Lung (tissue), 12 donors: ENCODE results near the gene RXRB. TPM values are rescaled to one million over a fixed set of nuclear protein-coding genes. Genes with fewer than 3 reads are reported as not detected.

Experiments used
- ATAC-seq: fragments of 200-7000 bp; cut with Tn5 transposase; one replicate; pipeline ENCODE4 v1.9.1; 2020; ENCODE audit warnings: moderate number of reproducible peaks; ENCODE audit not compliant: insufficient read depth, low FRiP score
- DNase-seq, 3 donors: peaks; one replicate each; pipeline ENCODE4 v3.0.0-alpha.2; 2013 to 2017
- H3K27ac ChIP-seq, 2 donors: one replicate each; pipeline ENCODE4 v1.5.1; 2013; ENCODE audit warnings: mild to moderate bottlenecking in 2 of 2, moderate library complexity in 2 of 2, control low read depth in 1 of 2, inconsistent platforms in 1 of 2, low read depth in 1 of 2, low read length in 1 of 2
- H3K27me3 ChIP-seq, 3 donors: one replicate each; pipeline ENCODE4 v1.5.1; 2013; ENCODE audit warnings: low read length in 2 of 3; ENCODE audit not compliant: control insufficient read depth in 3 of 3, insufficient read depth in 3 of 3
- H3K36me3 ChIP-seq, 4 donors: one replicate each; pipeline ENCODE4 v1.5.1; 2013; ENCODE audit warnings: low read length in 4 of 4, mild to moderate bottlenecking in 1 of 4, moderate library complexity in 1 of 4; ENCODE audit not compliant: control insufficient read depth in 4 of 4, insufficient read depth in 4 of 4
- H3K4me1 ChIP-seq, 5 donors: one replicate each; pipeline ENCODE4 v1.5.1; 2013; ENCODE audit warnings: low read length in 5 of 5, mild to moderate bottlenecking in 2 of 5, moderate library complexity in 1 of 5; ENCODE audit not compliant: control insufficient read depth in 5 of 5, insufficient read depth in 5 of 5
- H3K4me3 ChIP-seq: one replicate; pipeline ENCODE4 v1.5.1; 2013; ENCODE audit warnings: mild to moderate bottlenecking, control low read depth, moderate library complexity
- H3K9ac ChIP-seq, 2 donors: one replicate each; pipeline ENCODE4 v1.5.1; 2013; ENCODE audit warnings: low read length in 2 of 2, control low read depth in 1 of 2; ENCODE audit not compliant: insufficient read depth in 1 of 2
- H3K9me3 ChIP-seq, 4 donors: one replicate each; pipeline ENCODE4 v1.5.1; 2013; ENCODE audit warnings: low read length in 3 of 4, mild to moderate bottlenecking in 1 of 4, moderate library complexity in 1 of 4; ENCODE audit not compliant: control insufficient read depth in 4 of 4, insufficient read depth in 3 of 4
- WGBS, 2 donors: extraction: QIAGEN DNeasy Blood & Tissue Kit; methylation state at CpG; one replicate each; pipeline ENCODE4 v1.1.7; 2013; 5-methylcytosine and 5-hydroxymethylcytosine counted together
- polyA plus RNA-seq, 2 donors: library from polyadenylated mRNA; stranded (reverse); fragments of 200-250 nt; gene quantifications; one replicate each; pipeline ENCODE4 v1.2.1, GENCODE V29; 2013
- total RNA-seq, 2 donors: library from RNA; depleted of rRNA in 1 of 2; stranded (reverse); fragments of >200 nt in 1 of 2; gene quantifications; one replicate each; pipeline ENCODE4 v1.2.1, GENCODE V29; 2014 to 2021
- TF ChIP-seq, protein P1 (sequence below): IDR thresholded peaks from 2 replicates; pipeline ENCODE4 v1.5.1; 2012; ENCODE audit warnings: mild to moderate bottlenecking; ENCODE audit errors: control extremely low read depth, extremely low read depth
- donor health status: control.
- donor health status: control.
- donor health status: Bipolar disorder and iron deficiency.
- donor health status: healthy.
- donor health status: DM: yes; HTN: yes; CAD: no.

RXRB gene
- total and polyA plus RNA-seq, 4 donors, result 27.4 to 38.7 (median 31.1) TPM

DNA sequence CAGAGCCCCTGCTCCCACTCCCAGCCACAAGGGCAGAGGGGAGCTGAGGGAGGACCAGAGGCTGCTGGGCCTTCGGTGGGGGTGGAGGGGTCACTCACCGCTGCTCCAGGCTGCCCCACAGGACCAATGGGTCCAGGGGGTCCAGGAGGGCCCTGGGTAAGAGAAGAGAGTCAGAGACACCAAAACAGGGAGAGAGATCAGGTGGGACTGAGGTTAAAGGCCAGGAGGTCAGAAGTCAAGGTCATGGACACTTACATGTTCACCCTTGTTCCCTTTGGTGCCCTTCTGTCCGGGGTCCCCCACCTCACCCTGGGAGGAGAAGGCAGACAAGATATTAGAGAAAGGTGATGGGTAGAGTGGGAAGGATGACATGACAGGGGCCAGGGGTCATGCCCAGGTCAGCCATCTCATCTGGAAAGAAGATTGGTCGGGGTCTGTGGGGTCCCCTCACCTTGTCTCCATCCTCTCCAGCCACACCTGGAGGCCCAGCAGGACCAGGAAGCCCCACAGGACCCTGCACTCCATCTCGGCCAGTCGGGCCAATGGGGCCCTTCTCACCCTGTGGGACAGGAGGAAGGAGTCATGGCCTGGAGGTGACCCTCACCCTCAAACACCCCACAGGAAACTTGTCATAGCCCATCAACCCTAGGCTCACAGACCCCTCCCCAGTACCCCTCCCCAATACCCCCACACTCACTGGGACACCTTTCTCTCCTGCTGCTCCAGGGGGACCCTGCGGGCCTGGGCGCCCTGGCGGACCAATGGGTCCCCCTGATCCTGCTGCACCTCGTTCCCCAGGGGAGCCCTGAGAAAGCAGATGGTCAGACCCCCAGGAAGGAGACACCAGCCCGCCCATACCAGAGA is 29.2 kb downstream of the RXRB start:
- TF ChIP-seq, protein P1, sequence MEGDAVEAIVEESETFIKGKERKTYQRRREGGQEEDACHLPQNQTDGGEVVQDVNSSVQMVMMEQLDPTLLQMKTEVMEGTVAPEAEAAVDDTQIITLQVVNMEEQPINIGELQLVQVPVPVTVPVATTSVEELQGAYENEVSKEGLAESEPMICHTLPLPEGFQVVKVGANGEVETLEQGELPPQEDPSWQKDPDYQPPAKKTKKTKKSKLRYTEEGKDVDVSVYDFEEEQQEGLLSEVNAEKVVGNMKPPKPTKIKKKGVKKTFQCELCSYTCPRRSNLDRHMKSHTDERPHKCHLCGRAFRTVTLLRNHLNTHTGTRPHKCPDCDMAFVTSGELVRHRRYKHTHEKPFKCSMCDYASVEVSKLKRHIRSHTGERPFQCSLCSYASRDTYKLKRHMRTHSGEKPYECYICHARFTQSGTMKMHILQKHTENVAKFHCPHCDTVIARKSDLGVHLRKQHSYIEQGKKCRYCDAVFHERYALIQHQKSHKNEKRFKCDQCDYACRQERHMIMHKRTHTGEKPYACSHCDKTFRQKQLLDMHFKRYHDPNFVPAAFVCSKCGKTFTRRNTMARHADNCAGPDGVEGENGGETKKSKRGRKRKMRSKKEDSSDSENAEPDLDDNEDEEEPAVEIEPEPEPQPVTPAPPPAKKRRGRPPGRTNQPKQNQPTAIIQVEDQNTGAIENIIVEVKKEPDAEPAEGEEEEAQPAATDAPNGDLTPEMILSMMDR, result no peak
- H3K4me3 ChIP-seq, result no peak overlapping the region
- ATAC-seq, result no peak
- H3K4me1 ChIP-seq, result no peaks in the 10 kb centered on the region
- no peaks in the 10 kb centered on the region for H3K36me3 ChIP-seq
- no peak overlapping the region for H3K9ac ChIP-seq
- H3K27me3 ChIP-seq, result no peaks in the 10 kb centered on the region
- DNase-seq, result no peak
- H3K9me3 ChIP-seq, result no peaks in the 10 kb centered on the region
- 85 to 92% methylated on average over 10 to 11 of the region's 11 CpGs for WGBS, 2 donors
- no peak overlapping the region for H3K27ac ChIP-seq

DNA sequence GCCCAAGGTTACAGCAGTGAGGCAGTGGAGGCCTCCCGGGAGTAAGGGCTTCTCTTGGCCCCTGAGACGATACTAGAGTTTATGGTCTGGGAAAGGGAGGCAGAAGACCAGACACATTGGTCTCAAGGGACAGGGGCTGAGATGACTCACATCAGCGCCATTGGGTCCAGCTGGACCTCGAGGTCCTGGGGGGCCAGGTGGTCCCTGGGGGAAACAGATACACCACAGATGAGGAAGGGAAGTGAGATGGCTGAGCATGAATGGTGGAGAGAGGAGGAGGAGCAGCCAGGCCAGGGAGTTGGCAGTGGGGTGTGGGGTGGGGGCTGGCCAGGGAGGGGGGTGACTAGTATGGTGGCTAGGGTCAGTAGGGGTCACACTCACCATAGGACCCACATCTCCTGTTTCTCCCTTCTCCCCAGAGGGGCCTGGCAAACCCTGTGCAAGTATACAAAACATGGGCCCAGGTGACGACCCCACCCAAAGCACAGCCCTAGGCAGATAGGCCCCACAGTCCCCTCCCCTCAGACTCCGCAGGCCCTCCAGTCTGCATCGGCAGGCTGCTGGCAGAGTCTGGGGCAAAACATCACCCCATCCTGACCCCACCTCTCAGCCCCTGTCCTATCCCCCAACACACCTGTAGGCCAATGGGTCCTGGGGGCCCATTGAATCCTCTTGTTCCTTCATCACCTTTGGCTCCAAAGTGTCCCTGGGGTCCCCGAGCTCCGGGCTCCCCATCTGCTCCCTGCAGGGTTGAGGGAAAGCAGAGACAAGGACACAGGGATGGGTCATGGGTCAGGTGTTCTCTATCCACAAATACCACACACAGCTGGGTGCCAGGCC is 30.1 kb downstream of the RXRB start:
- Histone ChIP-seq H3K4me3 (no peak overlapping the region), H3K9ac (no peak overlapping the region), H3K4me1 (no peaks in the 10 kb centered on the region), H3K36me3 (no peaks in the 10 kb centered on the region), H3K27me3 (no peaks in the 10 kb centered on the region), H3K9me3 (no peaks in the 10 kb centered on the region), H3K27ac (no peak overlapping the region)
- ATAC-seq (no peak), DNase-seq (no peak)
- TF ChIP-seq, protein P1, result no peak
- WGBS, 2 donors, result 87 to 88% methylated on average over 9 of the region's 9 CpGs

DNA sequence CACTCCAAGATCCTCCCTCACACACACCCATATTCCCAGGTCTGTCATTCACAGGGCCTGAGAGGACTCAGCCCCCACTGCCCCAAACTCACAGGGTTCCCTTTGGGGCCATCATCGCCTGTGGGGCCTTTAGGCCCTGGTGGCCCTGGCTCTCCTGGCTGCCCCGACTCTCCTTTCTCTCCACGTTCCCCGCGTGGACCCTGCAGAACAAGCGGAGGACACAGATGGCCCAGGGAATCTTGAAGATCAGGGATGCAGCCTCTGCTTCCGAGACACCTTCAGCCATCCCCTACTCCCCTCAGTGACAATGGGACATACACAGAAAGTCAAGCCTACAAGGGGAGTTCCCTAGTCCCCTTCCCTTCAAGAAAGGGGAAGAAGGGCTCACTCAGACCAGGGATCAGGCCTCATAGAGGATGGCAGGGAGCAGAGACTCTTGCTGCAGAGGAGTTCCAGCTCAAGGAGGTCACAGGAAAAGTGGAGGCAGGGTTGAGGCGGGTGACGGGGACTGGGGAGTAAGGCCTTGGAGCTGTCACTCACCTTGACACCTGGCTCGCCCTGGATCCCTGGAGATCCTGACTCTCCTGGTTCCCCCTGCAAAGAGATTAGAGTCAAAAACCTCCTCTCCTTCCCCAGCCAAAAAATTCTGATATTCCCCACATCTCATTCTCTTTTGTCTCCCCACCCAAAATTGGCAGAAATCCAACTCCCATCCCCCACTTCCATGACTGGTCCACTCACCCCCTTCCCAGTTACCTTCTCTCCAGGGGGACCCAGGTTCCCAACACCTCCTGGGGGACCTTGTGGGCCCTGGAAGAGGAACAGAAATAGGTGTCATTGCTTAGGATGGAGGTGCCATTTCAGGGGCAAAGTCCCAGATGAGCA is 30.9 kb downstream of the RXRB start:
- Histone ChIP-seq H3K4me3 (no peak overlapping the region), H3K9ac (no peak overlapping the region), H3K27me3 (no peaks in the 10 kb centered on the region), H3K9me3 (no peaks in the 10 kb centered on the region), H3K4me1 (no peaks in the 10 kb centered on the region), H3K36me3 (no peaks in the 10 kb centered on the region), H3K27ac (no peak overlapping the region)
- WGBS, 2 donors, result 93% methylated on average over 10 of the region's 10 CpGs
- no peak for DNase-seq
- ATAC-seq, result no peak
- TF ChIP-seq, protein P1, result no peak
